Thyroid gland (tissue), 4 donors: ENCODE measurements around the gene RPL12. TPM values are rescaled to one million over a fixed set of nuclear protein-coding genes. Genes with fewer than 3 reads are reported as not detected.

Source experiments
- DNase-seq, 2 donors: peaks; one replicate each; pipeline ENCODE4 v3.0.0-alpha.2; 2019
- H3K27ac ChIP-seq, 3 donors: fragments of 200-600 bp; sonication (generic); 1 replicate in 2 of 3; 2 replicates in 1 of 3; pipeline ENCODE4 v1.5.1; 2016 to 2019; ENCODE audit warnings: mild to moderate bottlenecking in 1 of 3, moderate library complexity in 1 of 3
- H3K27me3 ChIP-seq: fragments of 200-600 bp; sonication (generic); one replicate; pipeline ENCODE4 v1.5.1; 2019
- H3K36me3 ChIP-seq, 2 donors: fragments of 200-600 bp; sonication (generic); one replicate each; pipeline ENCODE4 v1.5.1; 2016 to 2019
- H3K4me1 ChIP-seq, 2 donors: fragments of 200-600 bp; sonication (generic); one replicate each; pipeline ENCODE4 v1.5.1; 2017 to 2019
- H3K4me3 ChIP-seq, 3 donors: fragments of 200-600 bp; sonication (generic); replicated peaks in 1 of 3; 1 replicate in 2 of 3; 2 replicates in 1 of 3; pipeline ENCODE4 v1.5.1; 2016; ENCODE audit warnings: mild to moderate bottlenecking in 1 of 3
- H3K9me3 ChIP-seq: fragments of 200-600 bp; sonication (generic); one replicate; pipeline ENCODE4 v1.5.1; 2017
- POLR2A ChIP-seq, 2 donors: fragments of 450-650 bp; IDR thresholded peaks; one replicate each; pipeline ENCODE4 v1.6.1; 2017; ENCODE audit warnings: antibody characterized with exemption in 2 of 2, mild to moderate bottlenecking in 2 of 2, moderate library complexity in 1 of 2
- WGBS, 2 donors: methylation state at CpG; one replicate each; pipeline ENCODE4 v1.1.5; 2017; 5-methylcytosine and 5-hydroxymethylcytosine counted together
- intact Hi-C: fragments of 100-400 bp; cut with DNase I; formaldehyde crosslinking; loops from one replicate; pipeline ENCODE4 v1.15.1; 2023
- total RNA-seq, 4 donors: library from RNA; depleted of rRNA; stranded (reverse); fragments of >200 nt; gene quantifications; one replicate each; pipeline ENCODE4 v1.2.3, GENCODE V29; 2016
- TF ChIP-seq, protein P1 (sequence below), 6 experiments: fragments of 200-600 bp in 3 of 6; fragments of 450-650 bp in 3 of 6; sonication (generic) in 3 of 6; IDR thresholded peaks; one replicate each; pipeline ENCODE4 v1.5.1; 2016 to 2019; ENCODE audit warnings: antibody characterized with exemption in 6 of 6, mild to moderate bottlenecking in 2 of 6, inconsistent platforms in 1 of 6, moderate library complexity in 1 of 6

RPL12 gene
- total RNA-seq, 4 donors from 2014 or later = 1,286 to 2,844 (median 1,849) TPM

DNA sequence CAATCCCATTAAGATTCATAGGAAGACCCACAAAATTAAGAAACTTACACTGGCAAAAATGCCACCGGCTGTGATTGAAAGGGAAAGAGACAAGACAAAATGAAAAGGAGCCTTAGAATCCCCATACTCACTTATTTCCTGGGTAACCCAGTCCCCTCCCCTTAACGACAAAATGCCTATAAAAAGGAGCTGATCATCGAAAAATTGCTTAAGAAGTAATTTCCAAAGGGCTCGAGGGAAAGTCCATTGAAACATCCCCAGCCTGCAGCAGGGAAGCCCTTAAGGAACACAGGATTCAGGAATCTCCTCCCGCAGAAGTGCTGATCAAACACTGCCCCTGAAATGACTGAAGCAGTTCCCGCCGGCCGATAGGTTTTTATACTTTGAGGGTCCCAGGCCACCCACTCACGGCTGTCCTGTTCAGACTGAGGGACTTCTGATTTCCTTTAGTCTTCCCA, 27.7 kb downstream of the RPL12 start:
- Histone ChIP-seq H3K36me3 (peaks cover 0 to 3% of the 10 kb centered on the region in 2 donors), H3K27me3 (no peaks in the 10 kb centered on the region), H3K4me1 (peaks cover 22 to 26% of the 10 kb centered on the region in 2 donors), H3K27ac (peak overlapping the region; percentile 88 to 89 (median 89)), H3K9me3 (no peaks in the 10 kb centered on the region), H3K4me3 (peak overlapping the region; percentile 21 to 76 (median 45))
- DNase-seq = no peak
- intact Hi-C loops = no loop called here
- 0 to 2% methylated on average over 9 of the region's 9 CpGs for WGBS, 2 donors
- no peak for TF ChIP-seq POLR2A (IDR thresholded peaks at IDR 0.05)
- TF ChIP-seq, protein P1, sequence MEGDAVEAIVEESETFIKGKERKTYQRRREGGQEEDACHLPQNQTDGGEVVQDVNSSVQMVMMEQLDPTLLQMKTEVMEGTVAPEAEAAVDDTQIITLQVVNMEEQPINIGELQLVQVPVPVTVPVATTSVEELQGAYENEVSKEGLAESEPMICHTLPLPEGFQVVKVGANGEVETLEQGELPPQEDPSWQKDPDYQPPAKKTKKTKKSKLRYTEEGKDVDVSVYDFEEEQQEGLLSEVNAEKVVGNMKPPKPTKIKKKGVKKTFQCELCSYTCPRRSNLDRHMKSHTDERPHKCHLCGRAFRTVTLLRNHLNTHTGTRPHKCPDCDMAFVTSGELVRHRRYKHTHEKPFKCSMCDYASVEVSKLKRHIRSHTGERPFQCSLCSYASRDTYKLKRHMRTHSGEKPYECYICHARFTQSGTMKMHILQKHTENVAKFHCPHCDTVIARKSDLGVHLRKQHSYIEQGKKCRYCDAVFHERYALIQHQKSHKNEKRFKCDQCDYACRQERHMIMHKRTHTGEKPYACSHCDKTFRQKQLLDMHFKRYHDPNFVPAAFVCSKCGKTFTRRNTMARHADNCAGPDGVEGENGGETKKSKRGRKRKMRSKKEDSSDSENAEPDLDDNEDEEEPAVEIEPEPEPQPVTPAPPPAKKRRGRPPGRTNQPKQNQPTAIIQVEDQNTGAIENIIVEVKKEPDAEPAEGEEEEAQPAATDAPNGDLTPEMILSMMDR (IDR thresholded peaks at IDR 0.05) = no peak

DNA sequence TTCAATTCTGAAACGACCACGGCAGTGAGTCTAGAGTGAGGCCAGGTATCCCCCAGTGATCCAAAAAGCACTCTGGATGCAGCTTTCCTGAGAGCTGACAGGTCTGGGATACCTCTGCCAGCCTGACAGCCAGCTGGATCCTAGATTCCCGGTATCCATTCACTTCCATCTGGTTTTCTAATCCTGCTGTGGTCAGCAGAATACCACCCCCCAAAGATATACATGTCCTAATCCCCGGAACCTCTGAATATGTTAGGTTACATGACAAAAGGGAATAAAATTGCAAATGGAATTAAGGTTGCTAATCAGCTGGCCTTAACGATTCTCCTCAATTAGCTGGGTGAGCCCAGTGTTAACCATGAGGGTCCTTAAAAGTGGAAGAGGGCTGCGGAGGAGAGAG, 28.4 kb downstream of the RPL12 start:
- TF ChIP-seq, protein P1 (IDR thresholded peaks at IDR 0.05) = no peak
- no peak for TF ChIP-seq POLR2A (IDR thresholded peaks at IDR 0.05)
- H3K4me3 ChIP-seq = peak overlapping the region in 2 of 3 donors; percentile 45 to 76
- H3K9me3 ChIP-seq = no peaks in the 10 kb centered on the region
- WGBS, 2 donors = 44 to 57% methylated on average over 6 of the region's 6 CpGs
- peaks cover 22 to 26% of the 10 kb centered on the region in 2 donors for H3K4me1 ChIP-seq
- H3K27ac ChIP-seq = no peak overlapping the region
- H3K36me3 ChIP-seq = no peaks in the 10 kb centered on the region
- intact Hi-C loops = no loop called here
- no peak for DNase-seq
- no peaks in the 10 kb centered on the region for H3K27me3 ChIP-seq

DNA sequence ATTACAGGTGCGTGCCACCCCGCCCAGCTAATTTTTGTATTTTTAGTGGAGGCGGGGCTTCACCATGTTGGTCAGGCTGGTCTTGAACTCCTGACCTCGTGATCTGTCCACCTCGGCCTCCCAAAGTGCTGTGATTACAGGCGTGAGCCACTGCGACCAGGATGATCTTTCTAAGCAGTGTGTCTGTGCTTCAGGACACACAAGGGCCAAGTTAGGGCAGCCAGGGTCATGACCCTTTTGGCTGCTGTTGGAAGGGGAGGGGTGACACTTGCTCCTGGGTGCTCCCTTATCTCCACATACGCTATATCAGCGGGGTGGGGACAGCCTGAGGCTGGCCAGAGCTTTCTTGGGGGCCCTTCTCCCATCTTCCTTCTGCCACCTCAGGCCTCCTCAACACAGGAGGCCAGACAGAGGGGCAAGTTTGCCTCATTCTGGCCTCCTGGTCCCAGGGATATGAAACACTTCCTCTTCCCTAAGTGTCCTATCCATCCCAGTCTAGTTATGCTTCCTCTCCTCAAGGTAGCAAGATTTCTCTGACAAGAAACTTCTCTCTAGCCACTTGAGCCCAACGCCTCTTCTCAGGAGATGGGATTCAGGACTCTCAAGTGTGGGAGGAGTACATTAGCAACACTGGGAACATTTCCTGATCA, 28.9 kb downstream of the RPL12 start:
- no peak for DNase-seq
- no peak overlapping the region for H3K27ac ChIP-seq
- H3K9me3 ChIP-seq = no peaks in the 10 kb centered on the region
- intact Hi-C loops = no loop called here
- no peak overlapping the region for H3K4me3 ChIP-seq
- no peaks in the 10 kb centered on the region for H3K27me3 ChIP-seq
- H3K4me1 ChIP-seq = peaks cover 22 to 26% of the 10 kb centered on the region in 2 donors
- TF ChIP-seq POLR2A (IDR thresholded peaks at IDR 0.05) = no peak
- TF ChIP-seq, protein P1 (IDR thresholded peaks at IDR 0.05) = no peak
- no peaks in the 10 kb centered on the region for H3K36me3 ChIP-seq
- 88 to 89% methylated on average over 9 of the region's 10 CpGs for WGBS, 2 donors

DNA sequence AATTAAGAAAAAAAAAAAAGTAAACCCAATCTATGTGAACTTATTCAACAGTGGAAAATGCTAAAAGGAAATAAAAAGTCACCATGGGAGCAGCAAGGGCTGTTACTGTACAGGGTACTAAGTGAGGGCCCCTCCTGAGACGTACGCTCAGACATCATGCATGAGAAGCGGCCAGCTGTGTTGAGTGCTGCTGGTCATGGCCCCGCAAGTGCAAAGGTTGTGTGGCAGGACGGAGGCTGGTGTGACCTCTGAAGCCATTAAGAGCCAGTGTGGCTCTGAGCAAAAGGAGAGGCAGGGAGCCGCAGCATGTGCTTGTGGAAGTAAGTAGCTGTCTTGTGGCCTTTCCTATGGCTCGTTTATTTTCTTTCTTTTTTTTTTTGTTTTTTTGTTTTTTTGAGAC, 30.1 kb downstream of the RPL12 start:
- no peak overlapping the region for H3K27ac ChIP-seq
- no peaks in the 10 kb centered on the region for H3K36me3 ChIP-seq
- intact Hi-C loops = no loop called here
- H3K9me3 ChIP-seq = no peaks in the 10 kb centered on the region
- no peak for TF ChIP-seq POLR2A (IDR thresholded peaks at IDR 0.05)
- TF ChIP-seq, protein P1 (IDR thresholded peaks at IDR 0.05) = no peak
- 89 to 93% methylated on average over 7 of the region's 7 CpGs for WGBS, 2 donors
- H3K27me3 ChIP-seq = no peaks in the 10 kb centered on the region
- DNase-seq = no peak
- H3K4me3 ChIP-seq = no peak overlapping the region
- H3K4me1 ChIP-seq = peaks cover 22 to 26% of the 10 kb centered on the region in 2 donors

DNA sequence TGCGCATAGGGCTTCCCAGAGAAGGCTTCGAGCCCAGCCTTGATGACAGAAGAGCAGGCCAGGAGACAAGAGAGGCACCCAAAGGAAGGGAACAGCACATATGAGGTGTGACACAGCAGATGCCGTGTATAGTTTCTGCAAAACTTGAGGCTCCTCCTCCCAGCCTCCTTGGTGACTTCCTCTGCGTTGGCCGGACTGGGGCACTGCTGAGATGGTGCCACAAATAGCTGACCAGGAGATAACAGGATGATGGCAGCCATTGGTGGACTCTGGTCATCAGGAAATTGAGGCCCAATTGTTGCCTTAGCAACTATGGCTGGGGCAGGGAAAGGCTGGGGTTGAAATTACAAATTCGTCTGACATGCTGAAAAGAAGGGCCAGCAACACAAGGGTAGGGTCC, 31.9 kb downstream of the RPL12 start:
- no peak overlapping the region for H3K27ac ChIP-seq
- H3K4me3 ChIP-seq = no peak overlapping the region
- no peak for TF ChIP-seq POLR2A (IDR thresholded peaks at IDR 0.05)
- TF ChIP-seq, protein P1 (IDR thresholded peaks at IDR 0.05) = no peak
- H3K4me1 ChIP-seq = peaks cover 11 to 23% of the 10 kb centered on the region in 2 donors
- H3K27me3 ChIP-seq = no peaks in the 10 kb centered on the region
- no peak for DNase-seq
- H3K9me3 ChIP-seq = no peaks in the 10 kb centered on the region
- no peaks in the 10 kb centered on the region for H3K36me3 ChIP-seq
- WGBS, 2 donors = 89% methylated on average over 4 to 6 of the region's 6 CpGs
- intact Hi-C loops = no loop called here
